Astrocyte (in vitro differentiated cells and primary cell): Measurements from ENCODE around the gene SKIC2. TPM values are rescaled to one million over a fixed set of nuclear protein-coding genes. Genes with fewer than 3 reads are reported as not detected.
"Not testable (repeated sequence)": the region's sequence is repeated elsewhere in the genome, so short reads cannot be mapped to it uniquely, and the experiment has no call there.

Experiments used
- DNase-seq: peaks from one replicate; pipeline ENCODE4 v3.0.0-alpha.2; 2010; ENCODE audit warnings: low read depth
- FAIRE-seq: peaks from 2 replicates; lab custom pipeline; 2011; peaks lifted over from hg19 to GRCh38; lab: Jason Lieb, UNC
- H2AFZ ChIP-seq: 2 replicates; pipeline ENCODE4 v1.6.0; 2012; ENCODE audit warnings: low read depth, low read length, inconsistent platforms
- H3K27ac ChIP-seq: 2 replicates; pipeline ENCODE4 v1.5.1; 2011; ENCODE audit warnings: low read depth, low read length, inconsistent platforms
- H3K27me3 ChIP-seq: 2 replicates; pipeline ENCODE4 v1.6.0; 2011; ENCODE audit warnings: low read length, inconsistent platforms; ENCODE audit not compliant: insufficient read depth
- H3K36me3 ChIP-seq: 2 replicates; pipeline ENCODE4 v1.5.1; 2011; ENCODE audit warnings: low read length, inconsistent platforms; ENCODE audit not compliant: insufficient read depth
- H3K4me1 ChIP-seq: 2 replicates; pipeline ENCODE4 v1.5.1; 2011; ENCODE audit warnings: low read length, inconsistent platforms; ENCODE audit not compliant: insufficient read depth
- H3K4me2 ChIP-seq: 2 replicates; pipeline ENCODE4 v1.6.0; 2012; ENCODE audit warnings: low read length, inconsistent platforms
- H3K4me3 ChIP-seq: 2 replicates; pipeline ENCODE4 v1.5.1; 2011; ENCODE audit warnings: low read depth, mild to moderate bottlenecking, low read length, inconsistent platforms; ENCODE audit not compliant: insufficient read depth
- H3K79me2 ChIP-seq: 2 replicates; pipeline ENCODE4 v1.6.0; 2012; ENCODE audit warnings: mild to moderate bottlenecking, low read length, inconsistent platforms; ENCODE audit not compliant: insufficient read depth
- H3K9ac ChIP-seq: 2 replicates; pipeline ENCODE4 v1.6.0; 2012; ENCODE audit warnings: mild to moderate bottlenecking, low read length, inconsistent platforms
- H3K9me3 ChIP-seq: 2 replicates; pipeline ENCODE4 v1.5.1; 2012; ENCODE audit warnings: low read depth, mild to moderate bottlenecking, low read length, inconsistent platforms; ENCODE audit not compliant: insufficient read depth
- H4K20me1 ChIP-seq: 2 replicates; pipeline ENCODE4 v1.6.0; 2012; ENCODE audit warnings: low read length, inconsistent platforms; ENCODE audit not compliant: insufficient read depth
- H3K27ac Mint-ChIP-seq: one replicate; pipeline ENCODE4 v1.8.0; 2021; ENCODE audit warnings: mild to moderate bottlenecking, mixed read lengths; ENCODE audit not compliant: unreplicated experiment
- H3K27me3 Mint-ChIP-seq: one replicate; pipeline ENCODE4 v1.8.0; 2021; ENCODE audit warnings: low read depth, mixed read lengths; ENCODE audit not compliant: unreplicated experiment
- H3K36me3 Mint-ChIP-seq: one replicate; pipeline ENCODE4 v1.8.0; 2021; ENCODE audit warnings: low read depth, mixed read lengths; ENCODE audit not compliant: unreplicated experiment
- H3K4me1 Mint-ChIP-seq: one replicate; pipeline ENCODE4 v1.8.0; 2021; ENCODE audit warnings: low read depth, mixed read lengths; ENCODE audit not compliant: unreplicated experiment
- H3K4me3 Mint-ChIP-seq: one replicate; pipeline ENCODE4 v1.8.0; 2021; ENCODE audit warnings: mild to moderate bottlenecking, moderate library complexity, mixed read lengths; ENCODE audit not compliant: unreplicated experiment
- H3K9me3 Mint-ChIP-seq: one replicate; pipeline ENCODE4 v1.8.0; 2021; ENCODE audit warnings: mild to moderate bottlenecking, mixed read lengths; ENCODE audit not compliant: unreplicated experiment
- total RNA-seq: library from RNA; stranded (reverse); gene quantifications from 2 replicates; pipeline ENCODE4 v1.2.1, GENCODE V29; 2021

SKIC2 gene
- total RNA-seq, 1 donor from 2014 or later: 79.1 TPM

DNA sequence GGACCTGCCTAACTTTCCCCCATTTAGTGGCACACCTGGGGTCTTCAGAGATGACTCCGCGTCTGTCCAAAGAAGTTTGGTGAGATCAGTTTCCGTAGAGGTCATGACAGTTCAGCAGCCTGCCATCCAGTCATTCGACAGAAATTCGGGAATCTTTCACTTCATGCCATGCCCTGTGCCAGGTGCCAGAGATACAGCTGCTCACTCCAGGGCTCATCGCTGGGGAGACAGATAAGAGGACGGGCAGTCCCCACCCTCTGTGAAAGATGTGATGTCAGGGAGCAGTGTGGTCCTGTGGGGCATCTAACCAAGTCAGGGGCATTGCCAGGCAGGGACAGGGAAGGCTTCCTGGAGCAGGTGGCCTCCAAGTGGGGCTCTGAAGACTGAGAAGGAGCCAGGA is 44.3 kb downstream of the SKIC2 start:
- H3K27ac ChIP-seq, H3K27ac Mint-ChIP-seq, H3K4me1 Mint-ChIP-seq, FAIRE-seq, H3K9me3 ChIP-seq, H2AFZ ChIP-seq, H3K4me2 ChIP-seq, H3K27me3 ChIP-seq, H3K36me3 ChIP-seq, H3K9ac ChIP-seq, H3K4me3 ChIP-seq, H3K4me1 ChIP-seq, H3K36me3 Mint-ChIP-seq, H3K4me3 Mint-ChIP-seq, H3K9me3 Mint-ChIP-seq, H3K79me2 ChIP-seq, H3K27me3 Mint-ChIP-seq, H4K20me1 ChIP-seq, DNase-seq: not testable (repeated sequence)

DNA sequence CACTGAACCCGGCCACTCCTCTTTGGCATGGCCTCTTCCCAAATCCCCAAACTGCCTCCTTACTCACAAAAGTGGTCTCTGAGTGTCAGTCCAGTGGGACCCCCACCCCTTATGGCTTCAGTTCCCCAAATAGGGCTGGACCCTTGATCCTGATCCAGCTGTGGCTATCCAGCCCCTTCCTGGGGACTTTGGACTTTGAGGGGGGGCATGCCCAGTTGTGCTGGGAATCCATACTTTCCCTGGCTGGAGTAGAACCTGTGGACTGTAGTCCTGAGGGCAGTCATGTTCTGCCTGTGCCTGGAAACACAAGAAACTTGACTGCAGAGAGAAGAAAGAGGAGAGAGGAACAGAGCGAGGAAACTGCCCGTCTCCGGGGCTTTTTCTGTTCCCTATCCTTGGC is 45.4 kb downstream of the SKIC2 start:
- H3K27me3 Mint-ChIP-seq, H3K4me2 ChIP-seq, H3K4me1 ChIP-seq, H3K4me3 Mint-ChIP-seq, H3K36me3 Mint-ChIP-seq, H4K20me1 ChIP-seq, H2AFZ ChIP-seq, H3K79me2 ChIP-seq, H3K9me3 Mint-ChIP-seq, H3K9ac ChIP-seq, H3K27ac Mint-ChIP-seq, FAIRE-seq, H3K36me3 ChIP-seq, H3K27ac ChIP-seq, DNase-seq, H3K27me3 ChIP-seq, H3K4me3 ChIP-seq, H3K9me3 ChIP-seq, H3K4me1 Mint-ChIP-seq: not testable (repeated sequence)

DNA sequence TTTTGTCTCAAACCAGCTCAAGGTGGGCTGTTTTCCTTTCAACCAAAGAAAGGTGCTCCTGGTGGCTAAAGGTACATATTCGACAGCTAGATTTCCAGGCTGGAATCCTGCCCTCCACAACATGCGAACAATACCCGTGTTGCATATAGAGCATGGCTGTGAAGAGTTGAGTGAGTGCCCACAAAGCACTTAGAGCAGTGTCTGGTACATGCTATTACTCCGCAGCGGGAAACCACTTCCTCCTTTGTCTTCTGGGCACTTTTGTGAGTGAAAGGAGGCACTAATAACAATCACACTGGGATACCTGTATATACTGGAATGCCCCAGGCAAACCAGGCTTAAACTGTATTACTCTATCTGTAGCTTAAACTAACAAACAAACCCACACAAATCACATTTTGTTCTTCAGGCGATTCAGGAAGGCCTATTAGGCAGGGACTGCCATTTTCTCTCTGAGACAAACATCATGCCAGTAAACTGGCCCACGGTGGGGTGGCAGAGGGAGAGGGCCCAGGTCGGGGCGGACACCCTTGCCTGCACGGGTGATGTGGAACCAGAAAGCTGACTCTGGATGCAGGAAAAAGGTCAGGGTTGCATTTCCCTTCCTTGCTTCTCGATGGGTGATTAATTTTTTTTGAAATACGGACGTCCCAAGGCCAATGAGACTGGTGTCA is 46.0 kb downstream of the SKIC2 start:
- not testable (repeated sequence) for H3K4me2 ChIP-seq, H3K27me3 ChIP-seq, H3K9me3 ChIP-seq, H3K27ac Mint-ChIP-seq, H3K79me2 ChIP-seq, DNase-seq, H3K36me3 Mint-ChIP-seq, H3K9ac ChIP-seq, H3K4me1 ChIP-seq, H3K4me3 Mint-ChIP-seq, H3K36me3 ChIP-seq, H3K27me3 Mint-ChIP-seq, H3K9me3 Mint-ChIP-seq, H3K4me3 ChIP-seq, H4K20me1 ChIP-seq, FAIRE-seq, H3K27ac ChIP-seq, H3K4me1 Mint-ChIP-seq, H2AFZ ChIP-seq

DNA sequence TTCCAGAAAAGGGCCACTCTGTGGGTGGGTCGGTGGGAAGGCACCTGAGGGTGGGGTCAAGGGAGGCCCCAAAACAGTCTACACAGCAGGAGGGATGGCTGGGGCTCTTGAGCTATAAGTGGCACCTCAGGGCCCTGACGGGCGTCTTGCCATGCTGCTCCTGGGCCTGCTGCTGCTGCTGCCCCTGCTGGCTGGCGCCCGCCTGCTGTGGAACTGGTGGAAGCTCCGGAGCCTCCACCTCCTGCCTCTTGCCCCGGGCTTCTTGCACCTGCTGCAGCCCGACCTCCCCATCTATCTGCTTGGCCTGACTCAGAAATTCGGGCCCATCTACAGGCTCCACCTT is 46.5 kb downstream of the SKIC2 start:
- not testable (repeated sequence) for H3K27ac ChIP-seq, H3K4me2 ChIP-seq, H3K9ac ChIP-seq, H3K36me3 Mint-ChIP-seq, H3K4me3 ChIP-seq, H3K4me1 ChIP-seq, H4K20me1 ChIP-seq, H3K27ac Mint-ChIP-seq, DNase-seq, H3K79me2 ChIP-seq, H3K9me3 ChIP-seq, H3K36me3 ChIP-seq, H3K4me3 Mint-ChIP-seq, FAIRE-seq, H3K27me3 Mint-ChIP-seq, H3K4me1 Mint-ChIP-seq, H3K27me3 ChIP-seq, H2AFZ ChIP-seq, H3K9me3 Mint-ChIP-seq

DNA sequence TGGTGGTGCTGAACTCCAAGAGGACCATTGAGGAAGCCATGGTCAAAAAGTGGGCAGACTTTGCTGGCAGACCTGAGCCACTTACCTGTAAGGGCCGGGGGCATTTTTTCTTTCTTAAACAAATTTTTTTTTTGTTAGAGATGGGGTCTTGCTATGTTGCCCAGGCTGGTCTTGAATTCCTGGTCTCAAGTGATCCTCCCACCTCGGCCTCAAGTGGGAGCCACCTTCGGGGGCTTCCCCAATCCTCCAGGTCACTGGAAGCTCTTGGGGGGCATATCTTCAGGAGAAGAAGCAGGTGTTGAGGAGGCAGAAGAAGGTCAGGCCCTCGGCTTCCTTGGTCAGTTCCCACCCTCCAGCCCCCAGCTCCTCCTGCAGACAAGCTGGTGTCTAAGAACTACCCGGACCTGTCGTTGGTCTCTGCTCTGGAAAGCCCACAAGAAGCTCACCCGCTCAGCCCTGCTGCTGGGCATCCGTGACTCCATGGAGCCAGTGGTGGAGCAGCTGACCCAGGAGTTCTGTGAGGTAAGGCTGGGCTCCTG is 47.1 kb downstream of the SKIC2 start:
- H2AFZ ChIP-seq, H3K27ac ChIP-seq, H3K4me3 ChIP-seq, DNase-seq, H3K36me3 ChIP-seq, H3K27ac Mint-ChIP-seq, H3K27me3 Mint-ChIP-seq, H4K20me1 ChIP-seq, H3K9me3 Mint-ChIP-seq, H3K9ac ChIP-seq, H3K4me3 Mint-ChIP-seq, H3K4me2 ChIP-seq, H3K27me3 ChIP-seq, FAIRE-seq, H3K4me1 Mint-ChIP-seq, H3K36me3 Mint-ChIP-seq, H3K4me1 ChIP-seq, H3K9me3 ChIP-seq, H3K79me2 ChIP-seq: not testable (repeated sequence)

DNA sequence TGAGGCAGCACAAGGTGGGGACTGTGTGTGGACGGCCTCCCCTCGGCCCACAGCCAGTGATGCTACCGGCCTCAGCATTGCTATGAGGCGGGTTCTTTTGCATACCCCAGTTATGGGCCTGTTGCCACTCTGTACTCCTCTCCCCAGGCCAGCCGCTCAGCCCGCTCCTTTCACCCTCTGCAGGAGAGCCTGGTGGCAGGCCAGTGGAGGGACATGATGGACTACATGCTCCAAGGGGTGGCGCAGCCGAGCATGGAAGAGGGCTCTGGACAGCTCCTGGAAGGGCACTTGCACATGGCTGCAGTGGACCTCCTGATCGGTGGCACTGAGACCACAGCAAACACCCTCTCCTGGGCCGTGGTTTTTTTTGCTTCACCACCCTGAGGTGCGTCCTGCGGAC is 48.1 kb downstream of the SKIC2 start:
- not testable (repeated sequence) for H3K4me3 ChIP-seq, H3K4me2 ChIP-seq, H3K4me3 Mint-ChIP-seq, H3K9me3 Mint-ChIP-seq, H3K36me3 Mint-ChIP-seq, H3K36me3 ChIP-seq, H3K4me1 Mint-ChIP-seq, H3K9ac ChIP-seq, H3K79me2 ChIP-seq, H3K9me3 ChIP-seq, H3K27me3 Mint-ChIP-seq, H2AFZ ChIP-seq, H3K27ac Mint-ChIP-seq, H3K27me3 ChIP-seq, FAIRE-seq, H3K4me1 ChIP-seq, H3K27ac ChIP-seq, H4K20me1 ChIP-seq, DNase-seq
